HUDEP-2 (cell line): Measurements from ENCODE around the gene GOLGA6L10.
A peak's percentile ranks its signal among the peaks of the same experiment; 100 is the strongest.
"Not testable (repeated sequence)": the region's sequence is repeated elsewhere in the genome, so short reads cannot be mapped to it uniquely, and the experiment has no call there.

Source experiments
- DNase-seq, 76 experiments: peaks; one replicate each; lab custom pipeline; 2025; ENCODE audit not compliant: unreplicated experiment in 76 of 76; lab: John Stamatoyannopoulos, UW

Gene GOLGA6L10

GRCh38 chr15:82319522-82320278, 29.6 kb downstream of the GOLGA6L10 start:
- not testable (repeated sequence) for DNase-seq

- not testable (repeated sequence) for DNase-seq
Observed at GRCh38 chr15:82318281-82318680, 31.0 kb downstream of the GOLGA6L10 start.

GRCh38 chr15:82317516-82317915, 31.8 kb downstream of the GOLGA6L10 start:
- DNase-seq, result not testable (repeated sequence)

GRCh38 chr15:82317091-82317489, 32.2 kb downstream of the GOLGA6L10 start:
- DNase-seq, result no peak

GRCh38 chr15:82316247-82317090, 32.8 kb downstream of the GOLGA6L10 start:
- DNase-seq, result not testable (repeated sequence)

- no peak for DNase-seq
Observed at GRCh38 chr15:82315519-82316246, 33.6 kb downstream of the GOLGA6L10 start.

GRCh38 chr15:82314769-82315518, 34.3 kb downstream of the GOLGA6L10 start:
- DNase-seq, result no peak

- not testable (repeated sequence) for DNase-seq
Observed at GRCh38 chr15:82313951-82314768, 35.1 kb downstream of the GOLGA6L10 start.

- no peak for DNase-seq
Observed at GRCh38 chr15:82313446-82313845, 35.8 kb downstream of the GOLGA6L10 start.

GRCh38 chr15:82312586-82313349, 36.5 kb downstream of the GOLGA6L10 start:
- no peak for DNase-seq

- not testable (repeated sequence) for DNase-seq
Observed at GRCh38 chr15:82311321-82311720, 38.0 kb downstream of the GOLGA6L10 start.

GRCh38 chr15:82309802-82310201, 39.5 kb downstream of the GOLGA6L10 start:
- DNase-seq, result no peak

GRCh38 chr15:82307714-82308081, 41.6 kb downstream of the GOLGA6L10 start:
- DNase-seq, result no peak

- peak in 1 of 76 experiments; percentile 7 for DNase-seq
Observed at GRCh38 chr15:82306791-82307713, 42.2 kb downstream of the GOLGA6L10 start.

- DNase-seq, result no peak
Observed at GRCh38 chr15:82305621-82306048, 43.6 kb downstream of the GOLGA6L10 start.

- DNase-seq, result no peak
Observed at GRCh38 chr15:82304778-82305090, 44.5 kb downstream of the GOLGA6L10 start.

GRCh38 chr15:82303956-82304777, 45.1 kb downstream of the GOLGA6L10 start:
- no peak for DNase-seq
